Stomach (tissue), 4 donors: ENCODE data around the gene RPL13A.

ENCODE experiments used
- POLR2A ChIP-seq, 4 donors: fragments of 450-650 bp; IDR thresholded peaks; one replicate each; pipeline ENCODE4 v1.6.1; 2016; ENCODE audit warnings: antibody characterized with exemption in 4 of 4, control low read depth in 2 of 4, mild to moderate bottlenecking in 1 of 4, moderate library complexity in 1 of 4
- TF ChIP-seq, protein P1 (sequence below), 7 experiments: fragments of 450-650 bp in 4 of 7; fragments of 200-600 bp in 3 of 7; sonication (generic) in 3 of 7; IDR thresholded peaks; one replicate each; pipeline ENCODE4 v1.5.1; 2016 to 2019; ENCODE audit warnings: antibody characterized with exemption in 7 of 7, control low read depth in 2 of 7, mild to moderate bottlenecking in 1 of 7

DNA sequence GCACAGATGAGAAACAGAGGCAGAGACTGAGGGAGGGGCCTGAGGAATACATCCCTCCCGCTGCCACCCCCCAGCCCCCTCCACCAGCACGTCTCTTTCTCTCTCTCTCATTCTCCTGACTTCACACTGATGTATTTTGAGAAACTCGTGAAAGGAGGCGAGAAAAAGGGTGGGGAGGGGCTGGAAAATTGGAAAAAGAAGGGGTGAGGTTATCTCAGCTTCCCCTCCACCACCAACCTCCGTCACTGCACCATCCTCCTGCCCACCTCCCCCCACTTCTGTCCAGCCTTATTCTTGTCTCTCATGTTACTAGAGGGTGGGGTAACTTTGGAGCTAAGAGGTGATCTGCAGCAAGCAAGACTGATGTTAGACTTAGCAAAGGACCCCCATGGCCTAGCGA is 47.6 kb upstream of the RPL13A start:
- no peak for TF ChIP-seq POLR2A (IDR thresholded peaks at IDR 0.05)
- TF ChIP-seq, protein P1, sequence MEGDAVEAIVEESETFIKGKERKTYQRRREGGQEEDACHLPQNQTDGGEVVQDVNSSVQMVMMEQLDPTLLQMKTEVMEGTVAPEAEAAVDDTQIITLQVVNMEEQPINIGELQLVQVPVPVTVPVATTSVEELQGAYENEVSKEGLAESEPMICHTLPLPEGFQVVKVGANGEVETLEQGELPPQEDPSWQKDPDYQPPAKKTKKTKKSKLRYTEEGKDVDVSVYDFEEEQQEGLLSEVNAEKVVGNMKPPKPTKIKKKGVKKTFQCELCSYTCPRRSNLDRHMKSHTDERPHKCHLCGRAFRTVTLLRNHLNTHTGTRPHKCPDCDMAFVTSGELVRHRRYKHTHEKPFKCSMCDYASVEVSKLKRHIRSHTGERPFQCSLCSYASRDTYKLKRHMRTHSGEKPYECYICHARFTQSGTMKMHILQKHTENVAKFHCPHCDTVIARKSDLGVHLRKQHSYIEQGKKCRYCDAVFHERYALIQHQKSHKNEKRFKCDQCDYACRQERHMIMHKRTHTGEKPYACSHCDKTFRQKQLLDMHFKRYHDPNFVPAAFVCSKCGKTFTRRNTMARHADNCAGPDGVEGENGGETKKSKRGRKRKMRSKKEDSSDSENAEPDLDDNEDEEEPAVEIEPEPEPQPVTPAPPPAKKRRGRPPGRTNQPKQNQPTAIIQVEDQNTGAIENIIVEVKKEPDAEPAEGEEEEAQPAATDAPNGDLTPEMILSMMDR (IDR thresholded peaks at IDR 0.05): no peak
